Astrocyte of the spinal cord (primary cell): Measurements from ENCODE around the gene TMEM178B.

Experiments used
- DNase-seq: peaks from one replicate; pipeline ENCODE4 v3.0.0; 2011; ENCODE audit warnings: low read depth, low spot score
- H3K4me3 ChIP-seq: 2 replicates; pipeline ENCODE4 v1.5.1; 2011; ENCODE audit warnings: low read depth, mild to moderate bottlenecking, low read length, moderate library complexity
- CTCF ChIP-seq: IDR thresholded peaks from 2 replicates; pipeline ENCODE4 v1.5.1; 2012; ENCODE audit warnings: low read depth, mild to moderate bottlenecking, low read length, inconsistent platforms
- in situ Hi-C: cut with HindIII; loops from 2 replicates; pipeline ENCODE4 v1.10.0; 2017; ENCODE audit warnings: low sequenced_read_pairs

The TMEM178B gene

GRCh38 chr7:141409219-141409618 lies 335.4 kb downstream of the TMEM178B start:
- TF ChIP-seq CTCF: no peak
- no peak overlapping the region for H3K4me3 ChIP-seq
- DNase-seq: no peak
- in situ Hi-C loops: no loop called here

DNA sequence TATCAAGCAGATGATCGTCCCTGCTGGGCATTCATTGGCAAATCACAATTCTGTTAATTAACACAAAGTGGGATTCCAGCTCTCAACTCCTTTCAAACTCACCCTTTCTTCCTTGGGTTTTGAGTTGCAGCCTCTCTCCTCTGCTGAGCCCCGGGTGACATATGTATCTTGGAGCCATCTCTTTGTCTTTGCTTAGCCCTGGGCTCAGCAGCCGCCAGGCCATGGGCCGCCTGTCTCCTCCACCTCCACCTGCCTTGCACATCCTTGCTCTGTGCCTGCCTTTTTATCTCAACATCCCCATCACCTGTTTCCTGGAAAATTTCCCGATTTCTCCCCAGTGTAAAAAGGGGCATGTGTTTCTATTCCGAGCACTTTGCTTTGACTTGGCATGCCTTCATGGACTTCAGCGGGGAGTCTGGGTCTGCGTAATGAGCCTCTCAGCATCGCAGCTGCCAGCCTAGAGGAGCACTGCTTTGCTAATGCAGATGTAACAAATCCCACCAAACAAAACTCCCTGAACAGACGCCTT lies 336.0 kb downstream of the TMEM178B start:
- in situ Hi-C loops: no loop called here
- H3K4me3 ChIP-seq: no peak overlapping the region
- TF ChIP-seq CTCF: no peak
- no peak for DNase-seq

DNA sequence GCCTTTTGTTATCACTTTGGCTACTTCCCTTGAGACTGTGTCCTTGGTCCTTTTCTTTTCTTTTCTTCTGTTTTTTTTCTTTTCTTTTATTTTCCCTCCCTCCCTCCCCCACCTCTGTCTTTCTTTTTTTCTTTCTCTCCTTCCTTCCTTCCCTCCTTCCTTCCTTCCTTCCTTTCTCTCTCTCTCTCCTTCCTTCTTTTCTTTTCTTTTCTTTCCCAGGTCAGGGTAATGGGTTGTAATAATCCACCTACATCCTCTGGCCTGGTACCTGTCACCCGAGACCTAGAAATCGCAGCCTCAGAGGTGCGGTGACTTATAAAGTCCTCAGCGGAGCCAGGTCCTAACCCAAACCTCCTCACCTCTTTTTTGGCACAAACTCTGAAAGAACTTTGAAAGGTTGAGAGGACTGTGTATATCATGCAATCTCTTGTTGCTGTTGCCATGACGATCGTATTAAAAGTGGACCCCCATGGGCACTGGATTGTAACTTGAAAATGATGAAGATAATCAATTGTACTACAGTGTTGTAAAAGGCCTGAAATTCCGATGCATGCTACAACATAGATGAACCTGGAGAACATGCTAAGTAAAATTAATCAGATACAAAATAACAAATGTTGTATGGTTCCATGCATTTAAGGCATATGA lies 336.6 kb downstream of the TMEM178B start:
- DNase-seq: no peak
- in situ Hi-C loops: no loop called here
- no peak for TF ChIP-seq CTCF
- no peak overlapping the region for H3K4me3 ChIP-seq

DNA sequence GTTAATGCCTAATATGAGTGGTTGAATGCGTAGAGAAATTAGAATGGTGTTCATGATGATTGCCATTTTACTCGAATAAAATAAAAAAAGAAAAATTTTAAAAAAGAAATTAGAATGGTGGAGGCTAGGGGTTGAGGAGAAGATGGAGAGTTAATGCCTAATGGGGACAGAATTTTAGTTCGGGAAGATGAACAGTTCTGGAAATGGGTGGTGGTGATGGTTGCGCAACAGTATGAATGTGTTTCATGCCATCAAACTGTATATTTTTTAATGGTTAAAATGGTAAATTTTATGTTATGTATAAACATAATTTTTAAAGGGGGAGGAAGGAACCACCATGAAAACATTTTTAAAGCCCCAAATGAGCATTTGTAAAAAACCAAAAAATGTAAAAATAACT lies 337.3 kb downstream of the TMEM178B start:
- in situ Hi-C loops: no loop called here
- H3K4me3 ChIP-seq: no peak overlapping the region
- no peak for DNase-seq
- TF ChIP-seq CTCF: no peak

DNA sequence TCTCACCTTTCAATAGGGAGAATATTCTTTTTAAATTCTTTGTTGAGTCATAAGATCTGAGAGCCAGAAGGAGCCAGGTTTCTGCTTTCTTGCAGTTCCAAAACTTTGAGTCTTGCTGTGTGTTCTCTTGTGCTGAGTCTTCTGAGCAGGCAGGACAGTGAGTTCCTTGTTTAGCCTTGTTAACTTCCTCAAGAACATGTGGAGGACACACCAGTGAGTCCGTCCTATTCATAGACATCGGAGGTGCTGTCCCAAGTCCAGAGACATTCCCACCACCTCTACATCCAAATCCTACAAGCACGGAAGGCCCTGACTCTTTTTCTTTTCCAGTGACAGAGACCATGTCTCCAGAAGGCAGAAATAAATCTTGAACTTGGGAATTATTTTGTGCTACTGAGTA lies 342.1 kb downstream of the TMEM178B start:
- TF ChIP-seq CTCF: no peak
- in situ Hi-C loops: no loop called here
- DNase-seq: no peak
- no peak overlapping the region for H3K4me3 ChIP-seq

- no peak for TF ChIP-seq CTCF
- in situ Hi-C loops: no loop called here
- no peak overlapping the region for H3K4me3 ChIP-seq
- no peak for DNase-seq
These were observed 342.9 kb downstream of the TMEM178B start for GRCh38 chr7:141416650-141417270.
